Measurements from ENCODE around the gene IL17A. TPM values are rescaled to one million over a fixed set of nuclear protein-coding genes. Genes with fewer than 3 reads are reported as not detected.

Gene IL17A
- polyA plus RNA-seq, 2 donors = 0.05 TPM; not detected in 1

GRCh38 chr6:52149076-52149475 lies 37.1 kb upstream of the IL17A start:
- Histone ChIP-seq H3K27me3 (ENCODE audit: control insufficient read depth in 1 of 2, insufficient read depth in 2 of 2, low read length in 2 of 2) (no peaks in the 10 kb centered on the region), H3K9me3 (ENCODE audit: control insufficient read depth in 2 of 2, insufficient read depth in 1 of 2, low read depth in 1 of 2, low read length in 1 of 2) (no peaks in the 10 kb centered on the region), H3K36me3 (ENCODE audit: control insufficient read depth in 2 of 2, insufficient read depth in 2 of 2, low read length in 1 of 2) (no peaks in the 10 kb centered on the region), H3K27ac (ENCODE audit: low read depth in 2 of 2, low read length in 1 of 2) (no peak overlapping the region), H3K4me1 (ENCODE audit: control insufficient read depth in 2 of 2, insufficient read depth in 2 of 2, low read length in 1 of 2) (no peaks in the 10 kb centered on the region), H3K4me3 (ENCODE audit: low read depth in 1 of 2, low read length in 2 of 2) (no peak overlapping the region)

- Histone ChIP-seq H3K9me3 (ENCODE audit: control insufficient read depth in 2 of 2, insufficient read depth in 1 of 2, low read depth in 1 of 2, low read length in 1 of 2) (no peaks in the 10 kb centered on the region), H3K27ac (ENCODE audit: low read depth in 2 of 2, low read length in 1 of 2) (no peak overlapping the region), H3K36me3 (ENCODE audit: control insufficient read depth in 2 of 2, insufficient read depth in 2 of 2, low read length in 1 of 2) (no peaks in the 10 kb centered on the region), H3K27me3 (ENCODE audit: control insufficient read depth in 1 of 2, insufficient read depth in 2 of 2, low read length in 2 of 2) (no peaks in the 10 kb centered on the region), H3K4me3 (ENCODE audit: low read depth in 1 of 2, low read length in 2 of 2) (no peak overlapping the region), H3K4me1 (ENCODE audit: control insufficient read depth in 2 of 2, insufficient read depth in 2 of 2, low read length in 1 of 2) (no peaks in the 10 kb centered on the region)
- WGBS, 2 donors = 93 to 94% methylated on average over 2 of the region's 2 CpGs
These were observed 36.2 kb upstream of the IL17A start for GRCh38 chr6:52149949-52150348.

GRCh38 chr6:52152070-52152423 lies 34.1 kb upstream of the IL17A start:
- H3K27ac ChIP-seq (ENCODE audit: low read depth in 2 of 2, low read length in 1 of 2) = no peak overlapping the region
- H3K36me3 ChIP-seq (ENCODE audit: control insufficient read depth in 2 of 2, insufficient read depth in 2 of 2, low read length in 1 of 2) = no peaks in the 10 kb centered on the region
- no peaks in the 10 kb centered on the region for H3K4me1 ChIP-seq (ENCODE audit: control insufficient read depth in 2 of 2, insufficient read depth in 2 of 2, low read length in 1 of 2)
- no peaks in the 10 kb centered on the region for H3K27me3 ChIP-seq (ENCODE audit: control insufficient read depth in 1 of 2, insufficient read depth in 2 of 2, low read length in 2 of 2)
- no peak overlapping the region for H3K4me3 ChIP-seq (ENCODE audit: low read depth in 1 of 2, low read length in 2 of 2)
- H3K9me3 ChIP-seq (ENCODE audit: control insufficient read depth in 2 of 2, insufficient read depth in 1 of 2, low read depth in 1 of 2, low read length in 1 of 2) = no peaks in the 10 kb centered on the region

- Histone ChIP-seq H3K36me3 (ENCODE audit: control insufficient read depth in 2 of 2, insufficient read depth in 2 of 2, low read length in 1 of 2) (no peaks in the 10 kb centered on the region), H3K4me1 (ENCODE audit: control insufficient read depth in 2 of 2, insufficient read depth in 2 of 2, low read length in 1 of 2) (no peaks in the 10 kb centered on the region), H3K27me3 (ENCODE audit: control insufficient read depth in 1 of 2, insufficient read depth in 2 of 2, low read length in 2 of 2) (no peaks in the 10 kb centered on the region), H3K27ac (ENCODE audit: low read depth in 2 of 2, low read length in 1 of 2) (no peak overlapping the region), H3K9me3 (ENCODE audit: control insufficient read depth in 2 of 2, insufficient read depth in 1 of 2, low read depth in 1 of 2, low read length in 1 of 2) (no peaks in the 10 kb centered on the region), H3K4me3 (ENCODE audit: low read depth in 1 of 2, low read length in 2 of 2) (no peak overlapping the region)
- WGBS, 2 donors = 52 to 62% methylated on average over 7 of the region's 7 CpGs
These were observed 33.4 kb upstream of the IL17A start for GRCh38 chr6:52152711-52153160.

DNA sequence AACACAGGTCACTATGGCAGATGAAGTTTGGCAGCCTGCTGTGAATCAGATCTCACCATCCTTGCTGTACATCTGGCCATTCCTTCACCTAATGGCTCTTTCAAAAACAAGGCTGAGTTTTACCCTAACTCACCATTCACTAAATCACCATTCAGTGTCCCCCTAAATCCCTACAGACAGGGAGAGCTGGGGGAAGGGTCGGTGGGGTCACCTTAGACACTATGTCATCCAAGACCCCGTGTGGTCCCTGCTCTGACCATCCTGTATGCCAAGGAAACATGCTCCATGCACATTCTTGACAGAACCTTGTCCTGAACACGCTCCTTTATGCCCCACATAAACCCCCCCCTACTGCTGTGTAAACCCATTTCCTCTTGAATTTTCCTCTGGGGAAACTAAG lies 31.8 kb upstream of the IL17A start:
- H3K36me3 ChIP-seq (ENCODE audit: control insufficient read depth in 2 of 2, insufficient read depth in 2 of 2, low read length in 1 of 2) = no peaks in the 10 kb centered on the region
- H3K4me1 ChIP-seq (ENCODE audit: control insufficient read depth in 2 of 2, insufficient read depth in 2 of 2, low read length in 1 of 2) = no peaks in the 10 kb centered on the region
- H3K27me3 ChIP-seq (ENCODE audit: control insufficient read depth in 1 of 2, insufficient read depth in 2 of 2, low read length in 2 of 2) = no peaks in the 10 kb centered on the region
- H3K9me3 ChIP-seq (ENCODE audit: control insufficient read depth in 2 of 2, insufficient read depth in 1 of 2, low read depth in 1 of 2, low read length in 1 of 2) = no peaks in the 10 kb centered on the region
- H3K27ac ChIP-seq (ENCODE audit: low read depth in 2 of 2, low read length in 1 of 2) = no peak overlapping the region
- H3K4me3 ChIP-seq (ENCODE audit: low read depth in 1 of 2, low read length in 2 of 2) = no peak overlapping the region
- 58 to 62% methylated on average over 3 of the region's 3 CpGs for WGBS, 2 donors

DNA sequence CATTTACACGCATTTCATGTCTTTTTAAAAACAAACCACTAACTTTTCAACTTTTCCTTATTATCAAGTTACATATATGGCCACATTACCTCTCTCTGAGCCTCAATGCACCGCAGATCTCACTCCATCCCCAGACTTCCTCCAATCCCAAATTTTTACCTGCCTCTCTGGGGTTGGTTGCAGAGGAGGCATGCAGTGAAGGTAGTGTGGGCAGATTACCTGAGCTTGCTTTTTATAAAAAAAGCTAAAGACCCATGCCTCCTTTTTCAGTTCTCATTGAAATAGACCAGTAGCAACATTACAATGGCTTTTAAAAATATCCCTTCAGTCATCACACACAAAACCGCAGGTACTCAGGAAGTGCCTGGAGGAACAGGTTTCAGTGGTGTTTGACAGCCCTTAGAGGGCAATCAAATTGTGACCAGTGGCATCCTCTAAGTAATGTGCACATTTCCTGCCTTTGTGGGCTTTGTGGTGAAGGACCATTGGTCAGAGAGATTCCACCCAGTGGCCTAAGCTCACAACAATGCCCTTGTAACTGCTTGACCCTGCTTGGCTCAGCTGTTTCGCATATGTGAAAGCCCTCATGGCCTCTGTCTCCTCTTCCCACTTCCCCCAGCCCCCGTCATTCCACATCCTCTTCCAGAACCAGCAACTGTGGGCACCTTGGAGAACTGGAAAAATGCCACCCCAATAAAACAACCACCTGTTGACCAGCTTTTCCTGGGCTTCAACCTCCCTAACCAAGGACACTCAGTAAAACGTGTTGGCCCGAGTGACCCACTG lies 30.2 kb upstream of the IL17A start:
- no peak overlapping the region for H3K4me3 ChIP-seq (ENCODE audit: low read depth in 1 of 2, low read length in 2 of 2)
- H3K27ac ChIP-seq (ENCODE audit: low read depth in 2 of 2, low read length in 1 of 2) = no peak overlapping the region
- H3K9me3 ChIP-seq (ENCODE audit: control insufficient read depth in 2 of 2, insufficient read depth in 1 of 2, low read depth in 1 of 2, low read length in 1 of 2) = no peaks in the 10 kb centered on the region
- WGBS, 2 donors = 67 to 68% methylated on average over 7 of the region's 7 CpGs
- no peaks in the 10 kb centered on the region for H3K36me3 ChIP-seq (ENCODE audit: control insufficient read depth in 2 of 2, insufficient read depth in 2 of 2, low read length in 1 of 2)
- H3K4me1 ChIP-seq (ENCODE audit: control insufficient read depth in 2 of 2, insufficient read depth in 2 of 2, low read length in 1 of 2) = no peaks in the 10 kb centered on the region
- H3K27me3 ChIP-seq (ENCODE audit: control insufficient read depth in 1 of 2, insufficient read depth in 2 of 2, low read length in 2 of 2) = peaks cover 0 to 3% of the 10 kb centered on the region in 2 donors

GRCh38 chr6:52157301-52157941 lies 28.8 kb upstream of the IL17A start:
- Histone ChIP-seq H3K9me3 (ENCODE audit: control insufficient read depth in 2 of 2, insufficient read depth in 1 of 2, low read depth in 1 of 2, low read length in 1 of 2) (no peaks in the 10 kb centered on the region), H3K4me1 (ENCODE audit: control insufficient read depth in 2 of 2, insufficient read depth in 2 of 2, low read length in 1 of 2) (no peaks in the 10 kb centered on the region), H3K27ac (ENCODE audit: low read depth in 2 of 2, low read length in 1 of 2) (no peak overlapping the region), H3K27me3 (ENCODE audit: control insufficient read depth in 1 of 2, insufficient read depth in 2 of 2, low read length in 2 of 2) (peaks cover 0 to 3% of the 10 kb centered on the region in 2 donors), H3K36me3 (ENCODE audit: control insufficient read depth in 2 of 2, insufficient read depth in 2 of 2, low read length in 1 of 2) (no peaks in the 10 kb centered on the region), H3K4me3 (ENCODE audit: low read depth in 1 of 2, low read length in 2 of 2) (no peak overlapping the region)
- WGBS, 2 donors = 58 to 62% methylated on average over 7 of the region's 7 CpGs

GRCh38 chr6:52160472-52161104 lies 25.6 kb upstream of the IL17A start:
- 74% methylated on average over 4 of the region's 4 CpGs for WGBS, 2 donors
- H3K27ac ChIP-seq (ENCODE audit: low read depth in 2 of 2, low read length in 1 of 2) = no peak overlapping the region
- peaks cover 0 to 3% of the 10 kb centered on the region in 2 donors for H3K27me3 ChIP-seq (ENCODE audit: control insufficient read depth in 1 of 2, insufficient read depth in 2 of 2, low read length in 2 of 2)
- no peaks in the 10 kb centered on the region for H3K9me3 ChIP-seq (ENCODE audit: control insufficient read depth in 2 of 2, insufficient read depth in 1 of 2, low read depth in 1 of 2, low read length in 1 of 2)
- no peak overlapping the region for H3K4me3 ChIP-seq (ENCODE audit: low read depth in 1 of 2, low read length in 2 of 2)
- no peaks in the 10 kb centered on the region for H3K36me3 ChIP-seq (ENCODE audit: control insufficient read depth in 2 of 2, insufficient read depth in 2 of 2, low read length in 1 of 2)
- H3K4me1 ChIP-seq (ENCODE audit: control insufficient read depth in 2 of 2, insufficient read depth in 2 of 2, low read length in 1 of 2) = no peaks in the 10 kb centered on the region

DNA sequence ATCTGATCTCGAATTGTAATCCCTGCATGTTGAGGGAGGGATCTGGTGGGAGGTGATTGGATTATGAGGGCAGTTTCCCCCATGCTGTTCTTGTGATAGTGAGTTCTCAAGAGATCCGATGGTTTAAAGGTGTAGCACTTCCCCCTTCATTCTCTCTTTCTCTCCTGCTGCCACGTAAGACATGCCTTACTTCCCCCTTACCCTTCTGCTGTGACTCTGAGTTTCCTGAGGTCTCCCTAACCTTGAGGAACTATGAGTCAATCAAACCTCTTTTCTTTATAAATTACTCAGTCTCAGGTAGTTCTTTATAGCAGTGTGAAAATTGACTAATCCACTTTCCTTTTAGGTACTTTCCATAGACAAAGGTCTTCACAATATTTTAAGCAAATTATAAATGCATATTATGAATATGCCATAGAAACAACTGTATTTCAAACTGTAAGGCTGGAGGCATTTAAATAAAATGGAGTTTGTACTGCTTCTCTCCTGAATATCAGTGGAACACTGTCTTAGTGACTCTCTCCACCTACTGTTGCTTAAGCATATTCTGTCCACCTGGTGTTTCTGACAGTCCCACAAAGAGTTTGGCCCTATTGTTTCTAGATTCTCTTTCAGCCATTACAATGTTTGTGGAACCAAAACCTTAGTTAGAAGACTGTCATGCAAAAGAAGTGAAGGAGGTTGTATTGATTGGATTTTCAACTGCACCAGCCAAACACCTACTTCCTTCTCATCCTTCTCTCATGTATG lies 24.3 kb upstream of the IL17A start:
- Histone ChIP-seq H3K4me3 (ENCODE audit: low read depth in 1 of 2, low read length in 2 of 2) (no peak overlapping the region), H3K9me3 (ENCODE audit: control insufficient read depth in 2 of 2, insufficient read depth in 1 of 2, low read depth in 1 of 2, low read length in 1 of 2) (no peaks in the 10 kb centered on the region), H3K36me3 (ENCODE audit: control insufficient read depth in 2 of 2, insufficient read depth in 2 of 2, low read length in 1 of 2) (no peaks in the 10 kb centered on the region), H3K4me1 (ENCODE audit: control insufficient read depth in 2 of 2, insufficient read depth in 2 of 2, low read length in 1 of 2) (no peaks in the 10 kb centered on the region), H3K27me3 (ENCODE audit: control insufficient read depth in 1 of 2, insufficient read depth in 2 of 2, low read length in 2 of 2) (peaks cover 0 to 3% of the 10 kb centered on the region in 2 donors), H3K27ac (ENCODE audit: low read depth in 2 of 2, low read length in 1 of 2) (no peak overlapping the region)
- WGBS, 2 donors = 61 to 73% methylated on average over 3 of the region's 3 CpGs

Measured in esophagus (tissue), 2 donors.